Central memory CD8-positive, alpha-beta T cell (primary cell): ENCODE results near the gene PSMD11.
A peak's percentile ranks its signal among the peaks of the same experiment; 100 is the strongest.

Experiments used
- ATAC-seq: fragments of 150-1000 bp; cut with Tn5 transposase; replicated peaks from 2 replicates; pipeline ENCODE4 v1.10.0; 2022; ENCODE audit warnings: mild to moderate bottlenecking, moderate FRiP score, moderate number of reproducible peaks; ENCODE audit not compliant: poor library complexity, severe bottlenecking; ENCODE audit errors: extremely low read depth
- DNase-seq, 2 donors: peaks; one replicate each; pipeline ENCODE4 v3.0.0; 2021; ENCODE audit warnings: low spot score in 2 of 2
- H3K27ac Mint-ChIP-seq: one replicate; pipeline ENCODE4 v1.8.0; 2022; ENCODE audit warnings: low read depth, mild to moderate bottlenecking, moderate library complexity, mixed read lengths
- H3K27me3 Mint-ChIP-seq: one replicate; pipeline ENCODE4 v1.8.0; 2022; ENCODE audit warnings: mixed read lengths
- H3K36me3 Mint-ChIP-seq: one replicate; pipeline ENCODE4 v1.8.0; 2022; ENCODE audit warnings: mild to moderate bottlenecking, moderate library complexity, mixed read lengths; ENCODE audit not compliant: insufficient read depth
- H3K4me1 Mint-ChIP-seq: one replicate; pipeline ENCODE4 v1.8.0; 2022; ENCODE audit warnings: mixed read lengths
- H3K4me3 Mint-ChIP-seq: one replicate; pipeline ENCODE4 v1.8.0; 2022; ENCODE audit warnings: mild to moderate bottlenecking, moderate library complexity, mixed read lengths
- H3K9me3 Mint-ChIP-seq: one replicate; pipeline ENCODE4 v1.8.0; 2022; ENCODE audit warnings: mixed read lengths

The PSMD11 gene

GRCh38 chr17:32513579-32513978 lies 69.3 kb downstream of the PSMD11 start:
- Mint-ChIP-seq H3K27me3 (no peaks in the 10 kb centered on the region), H3K36me3 (no peaks in the 10 kb centered on the region), H3K9me3 (no peaks in the 10 kb centered on the region), H3K27ac (no peak overlapping the region), H3K4me3 (no peak overlapping the region), H3K4me1 (peaks cover 48% of the 10 kb centered on the region)
- ATAC-seq (no peak), DNase-seq (no peak)

DNA sequence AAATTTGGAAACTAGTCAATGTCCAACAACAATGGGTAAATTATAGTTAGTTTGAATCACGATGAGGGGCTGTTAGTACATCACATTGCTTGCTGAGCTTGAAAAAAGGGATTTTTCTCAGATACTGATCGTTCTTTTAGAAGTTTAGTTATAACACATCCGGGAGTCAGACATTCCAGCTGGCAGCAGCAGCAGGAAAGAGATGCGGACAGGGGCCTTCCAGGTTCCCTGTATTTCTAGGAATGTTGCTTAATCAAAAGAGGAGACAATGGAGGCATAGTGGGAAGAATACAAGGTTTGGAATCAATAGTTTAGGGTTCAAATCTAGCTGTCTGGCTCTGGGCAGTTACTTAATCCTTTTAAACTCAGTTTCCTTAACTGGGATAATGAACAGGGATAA lies 70.3 kb downstream of the PSMD11 start:
- DNase-seq (no peak), ATAC-seq (no peak)
- Mint-ChIP-seq H3K9me3 (no peaks in the 10 kb centered on the region), H3K27ac (no peak overlapping the region), H3K4me1 (peaks cover 52% of the 10 kb centered on the region), H3K4me3 (no peak overlapping the region), H3K27me3 (no peaks in the 10 kb centered on the region), H3K36me3 (no peaks in the 10 kb centered on the region)

DNA sequence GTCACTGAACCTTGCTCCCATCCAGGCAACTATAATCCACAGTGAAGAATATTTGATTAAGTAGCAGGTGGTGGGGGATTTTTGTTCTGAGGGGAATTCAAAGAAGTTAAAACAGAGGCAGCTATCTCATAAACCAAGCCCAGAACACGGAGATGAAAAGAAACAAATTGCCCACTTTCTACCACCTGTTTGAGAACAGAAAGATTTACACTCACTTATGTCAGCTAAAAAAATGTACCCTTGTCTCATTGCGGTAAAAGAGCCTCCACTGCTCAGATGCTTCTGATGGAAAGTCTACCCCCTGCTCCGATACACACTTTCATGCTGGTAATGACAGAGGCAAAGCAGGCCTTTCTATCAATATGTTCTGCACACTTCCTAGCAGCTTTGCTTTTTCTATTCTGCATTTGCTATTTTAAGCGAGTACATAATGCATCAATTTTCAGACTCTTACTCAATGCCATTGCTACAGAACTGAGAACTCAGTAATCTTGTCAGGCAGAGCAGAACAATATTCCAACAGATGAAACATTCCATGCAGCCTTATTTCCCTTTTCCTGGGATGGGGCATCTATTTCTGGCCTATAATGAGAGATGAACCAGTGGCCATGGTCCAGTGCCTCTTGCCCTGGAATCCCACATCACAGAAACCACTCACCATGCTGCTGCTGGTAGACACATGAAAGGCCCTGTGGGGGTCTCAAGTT lies 71.5 kb downstream of the PSMD11 start:
- peaks cover 60% of the 10 kb centered on the region for H3K4me1 Mint-ChIP-seq
- no peaks in the 10 kb centered on the region for H3K36me3 Mint-ChIP-seq
- no peaks in the 10 kb centered on the region for H3K27me3 Mint-ChIP-seq
- DNase-seq (no peak), ATAC-seq (no peak)
- H3K4me3 Mint-ChIP-seq = no peak overlapping the region
- H3K9me3 Mint-ChIP-seq = no peaks in the 10 kb centered on the region
- no peak overlapping the region for H3K27ac Mint-ChIP-seq

- no peaks in the 10 kb centered on the region for H3K36me3 Mint-ChIP-seq
- H3K27me3 Mint-ChIP-seq = no peaks in the 10 kb centered on the region
- H3K4me3 Mint-ChIP-seq = no peak overlapping the region
- no peaks in the 10 kb centered on the region for H3K9me3 Mint-ChIP-seq
- no peak for DNase-seq
- no peak for ATAC-seq
- peaks cover 59% of the 10 kb centered on the region for H3K4me1 Mint-ChIP-seq
- H3K27ac Mint-ChIP-seq = peak overlapping the region; percentile 65
These were observed 72.1 kb downstream of the PSMD11 start for GRCh38 chr17:32516450-32516849.

GRCh38 chr17:32516940-32517701 lies 72.8 kb downstream of the PSMD11 start:
- peak overlapping the region; percentile 65 for H3K27ac Mint-ChIP-seq
- no peak for DNase-seq
- peak overlapping the region; percentile 48 for H3K4me3 Mint-ChIP-seq
- no peak for ATAC-seq
- no peaks in the 10 kb centered on the region for H3K9me3 Mint-ChIP-seq
- H3K4me1 Mint-ChIP-seq = peaks cover 55% of the 10 kb centered on the region
- H3K36me3 Mint-ChIP-seq = no peaks in the 10 kb centered on the region
- H3K27me3 Mint-ChIP-seq = no peaks in the 10 kb centered on the region

DNA sequence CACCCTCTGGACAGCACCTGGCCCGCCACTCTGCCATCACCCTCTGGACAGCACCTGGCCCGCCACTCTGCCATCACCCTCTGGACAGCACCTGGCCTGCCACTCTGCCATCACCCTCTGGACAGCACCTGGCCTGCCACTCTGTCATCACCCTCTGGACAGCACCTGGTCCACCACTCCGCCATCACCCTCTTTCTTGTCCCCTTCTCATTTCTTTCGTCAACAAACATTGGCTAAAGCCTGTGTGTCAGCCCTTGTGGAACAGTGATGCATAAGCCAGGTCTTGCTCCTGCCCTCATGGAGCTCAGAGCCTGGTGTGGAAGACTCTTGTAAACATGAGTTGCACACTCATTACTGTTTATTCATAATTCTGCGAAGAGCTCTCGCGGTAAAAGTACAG lies 73.7 kb downstream of the PSMD11 start:
- H3K9me3 Mint-ChIP-seq = no peaks in the 10 kb centered on the region
- DNase-seq (no peak), ATAC-seq (no peak)
- peak overlapping the region; percentile 89 for H3K27ac Mint-ChIP-seq
- no peaks in the 10 kb centered on the region for H3K27me3 Mint-ChIP-seq
- no peaks in the 10 kb centered on the region for H3K36me3 Mint-ChIP-seq
- H3K4me3 Mint-ChIP-seq = peak overlapping the region; percentile 69
- peaks cover 62% of the 10 kb centered on the region for H3K4me1 Mint-ChIP-seq

GRCh38 chr17:32518646-32519227 lies 74.4 kb downstream of the PSMD11 start:
- no peak for DNase-seq
- no peaks in the 10 kb centered on the region for H3K36me3 Mint-ChIP-seq
- H3K4me3 Mint-ChIP-seq = peak overlapping the region; percentile 69
- H3K4me1 Mint-ChIP-seq = peaks cover 64% of the 10 kb centered on the region
- ATAC-seq = no peak
- H3K27me3 Mint-ChIP-seq = no peaks in the 10 kb centered on the region
- H3K9me3 Mint-ChIP-seq = no peaks in the 10 kb centered on the region
- H3K27ac Mint-ChIP-seq = peak overlapping the region; percentile 89

GRCh38 chr17:32519228-32520103 lies 75.2 kb downstream of the PSMD11 start:
- peaks cover 70% of the 10 kb centered on the region for H3K4me1 Mint-ChIP-seq
- DNase-seq (peak in 1 of 2 donors; percentile 57), ATAC-seq (peak; percentile 57)
- peak overlapping the region; percentile 89 for H3K27ac Mint-ChIP-seq
- no peaks in the 10 kb centered on the region for H3K36me3 Mint-ChIP-seq
- H3K9me3 Mint-ChIP-seq = no peaks in the 10 kb centered on the region
- H3K4me3 Mint-ChIP-seq = peak overlapping the region; percentile 69
- no peaks in the 10 kb centered on the region for H3K27me3 Mint-ChIP-seq

DNA sequence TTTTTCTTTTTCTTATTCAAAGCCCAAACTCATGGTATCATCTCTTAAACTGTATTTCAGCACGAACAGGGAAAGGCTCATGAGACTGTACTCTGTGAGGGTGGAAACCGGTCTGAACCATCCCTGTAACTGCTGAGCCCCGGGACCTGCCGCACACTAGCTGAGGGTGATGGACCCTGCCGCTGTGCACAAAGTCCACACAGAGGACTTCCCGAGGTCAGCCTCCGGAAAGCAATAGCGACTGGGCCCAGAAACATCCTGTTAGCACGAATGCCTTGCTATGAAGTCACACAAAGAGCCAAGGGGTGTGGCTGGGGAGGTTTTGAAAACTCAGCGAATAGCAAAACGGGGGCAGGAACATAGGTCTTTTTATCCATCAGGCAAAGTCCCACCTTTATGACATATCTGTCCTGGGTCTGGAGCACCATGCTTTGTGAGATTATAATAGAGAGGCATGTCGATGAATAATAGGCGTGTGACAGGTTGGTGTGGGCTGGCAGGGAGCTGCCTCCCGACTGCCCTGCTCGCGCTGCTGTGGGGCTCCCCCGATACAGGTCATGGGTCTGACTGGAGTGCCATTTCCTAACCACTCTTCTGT lies 75.9 kb downstream of the PSMD11 start:
- no peaks in the 10 kb centered on the region for H3K36me3 Mint-ChIP-seq
- no peaks in the 10 kb centered on the region for H3K27me3 Mint-ChIP-seq
- H3K4me1 Mint-ChIP-seq = peaks cover 70% of the 10 kb centered on the region
- H3K4me3 Mint-ChIP-seq = peak overlapping the region; percentile 69
- peak; percentile 44 for ATAC-seq
- peak overlapping the region; percentile 89 for H3K27ac Mint-ChIP-seq
- no peaks in the 10 kb centered on the region for H3K9me3 Mint-ChIP-seq
- peak in 1 of 2 donors; percentile 47 for DNase-seq

DNA sequence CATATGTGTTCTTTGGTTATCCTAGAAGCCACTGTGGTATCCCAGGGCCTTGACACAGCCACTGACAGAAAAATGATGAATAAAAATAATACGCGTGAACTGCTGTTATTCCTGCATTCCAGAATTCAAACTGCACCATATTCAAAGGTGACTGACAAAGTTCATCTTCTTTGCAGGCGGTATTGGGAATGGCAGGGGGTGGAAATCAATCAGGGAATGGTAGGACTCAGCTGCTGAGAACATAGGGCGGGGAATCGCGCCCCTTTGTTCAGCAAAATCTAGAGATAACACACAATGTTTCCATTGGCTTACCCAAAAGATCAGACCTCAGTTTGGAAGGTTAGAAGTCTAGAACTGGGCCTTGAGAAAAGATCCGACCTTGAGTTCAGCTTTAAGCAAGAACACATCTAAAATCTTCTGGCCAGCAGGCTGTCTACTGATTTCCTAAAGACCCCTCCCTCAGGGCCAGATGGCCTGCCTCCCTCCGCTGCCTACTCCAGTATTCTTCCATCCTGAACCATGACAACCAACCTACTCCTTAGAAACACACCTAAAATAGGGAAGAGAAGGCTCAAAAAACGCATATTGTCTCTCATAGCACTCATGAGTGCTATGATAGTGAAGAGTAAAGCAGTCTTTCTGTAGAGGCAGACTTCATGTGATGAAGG lies 76.6 kb downstream of the PSMD11 start:
- no peaks in the 10 kb centered on the region for H3K36me3 Mint-ChIP-seq
- no peak for DNase-seq
- peaks cover 65% of the 10 kb centered on the region for H3K4me1 Mint-ChIP-seq
- ATAC-seq = no peak
- H3K27ac Mint-ChIP-seq = peak overlapping the region; percentile 89
- no peaks in the 10 kb centered on the region for H3K27me3 Mint-ChIP-seq
- peak overlapping the region; percentile 69 for H3K4me3 Mint-ChIP-seq
- H3K9me3 Mint-ChIP-seq = no peaks in the 10 kb centered on the region

DNA sequence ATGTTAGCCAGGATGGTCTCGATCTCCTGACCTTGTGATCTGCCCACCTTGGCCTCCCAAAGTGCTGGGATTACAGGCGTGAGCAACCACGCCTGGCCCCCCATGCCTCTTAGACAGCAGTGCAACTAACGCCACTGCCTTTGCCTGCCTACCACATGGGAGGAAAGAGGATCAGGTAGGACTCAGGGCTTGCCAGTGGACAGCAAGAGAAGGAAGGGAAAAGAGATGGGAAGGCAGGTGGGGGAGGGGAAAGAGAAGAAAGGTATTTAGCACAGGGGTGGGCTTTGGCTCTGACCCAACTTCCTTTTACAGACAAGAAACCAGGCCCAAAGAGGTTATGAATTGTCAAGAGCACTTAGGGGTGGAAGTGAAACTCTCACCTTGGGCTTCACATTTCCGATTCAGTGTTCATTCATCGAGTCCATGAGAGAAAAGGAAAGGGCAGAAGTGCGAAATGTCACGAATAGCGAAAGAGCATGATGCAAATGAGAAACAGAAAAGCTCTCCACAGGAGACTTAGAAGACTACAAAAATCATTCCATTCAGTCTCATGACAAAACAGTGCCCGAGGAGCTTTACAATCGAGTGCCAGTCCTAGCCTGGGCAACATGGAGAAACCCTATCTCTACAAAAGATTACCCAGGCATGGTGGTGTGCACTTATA lies 78.8 kb downstream of the PSMD11 start:
- peak overlapping the region; percentile 24 for H3K27ac Mint-ChIP-seq
- DNase-seq (peak in 1 of 2 donors; percentile 39), ATAC-seq (peak; percentile 55)
- no peaks in the 10 kb centered on the region for H3K27me3 Mint-ChIP-seq
- peak overlapping the region; percentile 59 for H3K4me3 Mint-ChIP-seq
- H3K36me3 Mint-ChIP-seq = peaks cover 1% of the 10 kb centered on the region
- no peaks in the 10 kb centered on the region for H3K9me3 Mint-ChIP-seq
- H3K4me1 Mint-ChIP-seq = peaks cover 60% of the 10 kb centered on the region
